GM18867 (cell line): ENCODE data around the gene SALL1.

Source experiments
- ATAC-seq: cut with Tn5 transposase; IDR thresholded peaks from one replicate; pipeline ENCODE4 v1.9.1; 2021; ENCODE audit warnings: mild to moderate bottlenecking, moderate library complexity; ENCODE audit not compliant: unreplicated experiment

The SALL1 gene

DNA sequence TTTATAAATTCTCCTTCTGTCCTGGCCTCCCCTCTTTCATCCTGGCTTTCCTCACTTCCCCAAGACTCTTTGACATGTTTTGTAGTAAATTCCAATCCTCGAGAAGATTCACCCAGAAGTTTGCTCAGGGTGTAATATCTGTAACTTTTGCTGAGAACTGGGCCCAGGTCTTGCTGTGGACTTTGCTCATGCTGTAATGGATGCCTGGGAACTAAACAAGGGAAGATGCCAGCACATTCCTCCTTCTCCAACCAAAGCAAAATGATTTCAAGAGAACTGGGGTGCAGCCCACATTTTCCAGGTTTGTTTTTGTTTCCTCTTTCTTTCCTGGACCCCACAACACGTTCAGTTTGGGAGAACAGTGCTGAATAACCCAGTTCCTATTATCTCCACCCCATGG lies 6.6 kb upstream of the SALL1 start:
- ATAC-seq = no peak

- ATAC-seq = no peak
Measured at GRCh38 chr16:51156807-51157200, 5.7 kb upstream of the SALL1 start.

- no peak for ATAC-seq
Measured at GRCh38 chr16:51155820-51156806, 5.0 kb upstream of the SALL1 start.

DNA sequence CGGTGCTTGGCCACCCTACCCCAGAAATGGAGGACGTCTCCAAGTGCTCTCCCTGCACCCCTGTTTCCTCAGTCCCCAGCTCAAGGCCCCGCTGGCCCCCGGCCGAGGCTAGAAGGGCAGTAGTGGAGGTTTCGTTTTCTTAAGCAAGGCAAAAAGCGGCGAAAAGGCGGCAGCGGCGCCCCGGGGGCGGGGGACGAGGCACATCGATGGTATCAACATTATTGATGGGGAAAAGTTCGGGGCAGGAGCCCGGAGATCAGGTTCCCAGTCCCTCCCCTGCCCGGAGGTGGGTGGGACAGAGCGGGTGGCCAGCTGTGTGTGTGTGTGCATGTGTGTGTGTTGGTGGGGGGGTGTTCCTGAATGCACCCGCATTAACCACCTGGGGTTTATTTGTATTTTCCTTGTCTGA lies 4.1 kb upstream of the SALL1 start:
- ATAC-seq = no peak

DNA sequence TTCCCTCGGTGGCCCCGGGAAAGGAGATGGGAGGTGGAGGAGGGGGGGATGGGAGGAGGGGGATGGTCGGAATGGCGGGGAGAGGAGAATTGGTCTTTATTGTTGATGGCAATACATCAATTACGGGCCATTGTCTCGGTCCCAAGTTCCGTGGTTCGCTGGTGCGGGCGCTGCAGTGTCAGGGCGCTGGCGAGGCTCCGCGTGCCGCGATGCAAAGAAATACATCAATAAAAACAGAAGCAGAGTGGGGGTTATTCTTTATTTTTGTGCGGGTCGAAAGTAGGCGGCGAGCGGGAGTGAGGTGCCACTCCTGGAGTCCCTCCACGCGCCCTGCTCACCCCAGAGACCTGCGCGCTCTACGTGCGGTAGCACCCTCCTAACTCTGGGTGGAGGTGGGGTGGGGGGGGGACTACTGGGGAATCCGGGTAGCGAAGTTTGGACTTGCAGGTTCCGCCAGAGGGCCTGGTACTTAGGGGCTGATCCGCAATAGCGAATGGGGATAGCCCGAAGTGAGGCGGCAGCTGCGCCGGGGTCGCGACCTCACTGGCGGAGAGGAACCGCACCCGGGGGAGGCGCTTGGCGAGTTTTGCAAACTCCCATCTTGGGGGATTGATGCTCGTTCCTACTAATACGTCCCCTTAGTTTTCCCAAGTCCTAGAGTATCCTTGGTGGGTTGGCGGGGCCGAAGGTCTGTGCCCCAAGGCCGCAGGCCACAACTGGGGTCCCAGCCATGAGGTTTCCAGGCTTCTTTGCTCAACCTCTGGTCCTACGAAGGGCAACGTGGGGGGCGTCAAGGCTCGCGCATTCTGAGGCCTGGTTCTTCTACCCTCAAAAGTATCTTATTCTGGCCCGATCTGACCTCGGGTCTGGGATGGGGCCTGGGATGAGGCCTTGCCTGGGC lies 3.5 kb upstream of the SALL1 start:
- no peak for ATAC-seq

- no peak for ATAC-seq
Measured at GRCh38 chr16:51153577-51154031, 2.5 kb upstream of the SALL1 start.

- no peak for ATAC-seq
Measured at GRCh38 chr16:51152691-51153576, 1.9 kb upstream of the SALL1 start.

GRCh38 chr16:51151961-51152663 lies 1.0 kb upstream of the SALL1 start:
- no peak for ATAC-seq

GRCh38 chr16:51151435-51151960 lies 428 bp upstream of the SALL1 start:
- ATAC-seq = no peak

- no peak for ATAC-seq
Measured at GRCh38 chr16:51150165-51150887, 744 bp downstream of the SALL1 start.

GRCh38 chr16:51149721-51150164 lies 1.3 kb downstream of the SALL1 start:
- ATAC-seq = no peak

- no peak for ATAC-seq
Measured at GRCh38 chr16:51149251-51149661, 1.8 kb downstream of the SALL1 start.

- ATAC-seq = no peak
Measured at GRCh38 chr16:51148678-51149228, 2.3 kb downstream of the SALL1 start.

DNA sequence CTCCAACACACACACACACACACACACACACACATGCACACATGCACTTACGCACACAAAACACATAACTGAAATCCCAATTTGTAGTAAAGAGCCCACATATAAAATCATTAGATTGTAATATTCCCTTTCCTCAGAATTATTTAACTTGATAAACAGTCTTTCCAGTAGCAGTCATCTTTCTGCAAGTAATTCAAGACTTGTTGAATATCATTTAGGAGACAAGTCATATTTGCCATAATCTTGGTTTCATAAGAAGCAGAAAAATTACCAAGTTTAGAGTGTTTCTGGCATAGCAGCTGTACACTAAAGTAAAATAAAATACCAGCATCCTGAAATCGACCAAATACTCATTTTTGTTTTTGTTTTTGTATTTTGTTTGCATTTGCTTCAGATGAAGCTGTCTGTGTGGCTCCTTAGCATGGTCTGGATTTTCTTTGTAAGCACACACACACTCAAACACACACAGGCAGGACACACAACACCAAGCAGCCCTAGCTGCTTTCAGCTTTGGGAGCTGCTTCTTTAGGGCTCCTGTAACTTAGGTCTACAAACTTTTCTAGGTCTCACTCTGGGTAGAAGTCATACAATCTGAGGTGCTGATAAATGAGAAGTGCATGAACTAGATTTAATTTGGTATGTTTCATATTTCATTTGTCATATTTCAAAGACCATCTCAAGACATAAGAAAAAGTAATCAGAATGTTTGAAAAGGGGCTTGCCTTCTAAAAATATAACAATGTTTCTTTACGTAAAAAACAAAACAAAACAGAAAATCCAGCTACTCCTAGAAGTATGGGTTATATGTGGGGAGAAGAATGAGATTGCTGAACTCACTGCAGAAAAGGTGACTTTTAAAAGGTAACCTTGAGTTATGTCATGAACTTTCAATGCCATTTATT lies 3.0 kb downstream of the SALL1 start:
- ATAC-seq = no peak

DNA sequence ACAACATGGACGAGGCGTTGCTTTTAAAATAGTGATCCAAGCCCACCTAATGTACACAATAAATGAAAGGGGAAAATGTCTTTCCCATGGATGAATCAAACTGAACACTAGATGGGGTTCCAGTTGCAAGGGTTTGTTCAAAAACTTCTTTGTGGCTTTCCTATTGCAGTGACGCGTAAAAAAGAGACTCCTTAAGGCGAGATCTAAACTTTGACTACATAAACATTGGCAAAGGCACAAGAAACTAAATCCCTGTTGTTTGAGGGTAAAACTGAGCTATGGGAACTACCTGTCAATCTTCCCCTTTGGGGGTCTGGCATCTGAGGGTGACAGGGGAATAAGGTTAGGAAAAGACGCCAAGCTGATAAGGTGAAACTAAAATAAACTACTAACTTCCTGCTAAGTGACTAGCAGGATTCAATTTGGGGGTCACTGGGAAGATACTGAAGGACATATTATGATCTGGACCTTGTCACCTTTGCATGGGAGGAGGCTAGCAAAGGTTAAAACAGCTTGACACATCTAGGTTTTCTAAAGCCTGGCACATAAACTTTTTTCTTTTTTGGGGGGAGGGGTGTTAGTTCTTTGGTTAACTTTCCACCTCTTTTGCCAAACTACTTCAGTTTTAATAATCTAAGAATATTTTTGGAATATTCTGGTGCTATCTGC lies 4.7 kb downstream of the SALL1 start:
- no peak for ATAC-seq

DNA sequence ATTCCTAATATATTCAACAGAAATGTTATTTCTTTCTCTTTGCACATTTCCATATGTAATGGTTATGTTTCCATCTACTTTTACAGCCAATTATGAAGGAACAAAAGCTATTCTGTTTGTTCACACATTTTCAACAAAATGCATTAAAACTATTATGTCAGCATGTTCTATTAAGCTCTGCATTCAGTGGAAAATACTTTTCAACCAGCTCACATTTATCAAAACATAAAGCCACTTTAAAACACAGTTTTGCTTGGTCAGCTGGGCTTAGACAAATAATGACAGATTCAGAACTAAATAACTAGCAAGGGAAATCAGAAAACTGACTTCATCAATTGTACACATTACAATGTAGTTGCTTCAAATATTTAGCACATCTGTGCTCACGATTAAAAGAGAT lies 6.9 kb downstream of the SALL1 start:
- no peak for ATAC-seq
